Erythroblast (primary cell): ENCODE results near the gene C12orf57.

Experiments used
- GATA1 ChIP-seq: IDR thresholded peaks from 2 replicates; pipeline ENCODE4 v1.6.1; 2011; ENCODE audit warnings: low read depth, mild to moderate bottlenecking, control low read depth, low read length, moderate library complexity
- POLR2A ChIP-seq: IDR thresholded peaks from 2 replicates; pipeline ENCODE4 v1.6.1; 2011; ENCODE audit warnings: mild to moderate bottlenecking, low read length

DNA sequence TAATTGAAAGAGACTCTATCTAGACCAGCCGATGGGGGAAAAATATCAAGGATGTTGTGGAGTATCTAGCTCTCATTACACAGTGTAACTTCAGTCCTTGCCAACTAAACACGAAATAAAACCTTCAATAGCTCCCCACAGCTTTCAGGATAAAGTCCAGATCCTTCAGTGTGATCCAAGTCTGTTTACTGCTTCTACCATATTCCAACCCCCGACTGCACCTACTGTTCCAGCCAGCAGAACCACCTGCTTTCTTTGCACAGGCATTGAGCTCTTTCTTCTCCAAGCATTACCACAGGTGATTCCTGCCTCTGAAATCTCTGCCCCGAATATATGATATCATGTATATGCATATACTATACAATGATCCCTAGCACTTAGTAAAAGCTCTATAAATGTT, 41.4 kb upstream of the C12orf57 start:
- TF ChIP-seq POLR2A (no peak), GATA1 (no peak)
